ENCODE results near the gene AAR2.

Gene AAR2

GRCh38 chr20:36285746-36286447 lies 49.6 kb downstream of the AAR2 start:
- no peak for DNase-seq

GRCh38 chr20:36297656-36298055 lies 61.4 kb downstream of the AAR2 start:
- DNase-seq: no peak

- DNase-seq: no peak
Measured at GRCh38 chr20:36298061-36298460, 61.8 kb downstream of the AAR2 start.

- no peak for DNase-seq
Measured at GRCh38 chr20:36298795-36299339, 62.6 kb downstream of the AAR2 start.

GRCh38 chr20:36299459-36299858 lies 63.2 kb downstream of the AAR2 start:
- DNase-seq: no peak

- DNase-seq: no peak
Measured at GRCh38 chr20:36301359-36302119, 65.3 kb downstream of the AAR2 start.

GRCh38 chr20:36303020-36303595 lies 66.8 kb downstream of the AAR2 start:
- DNase-seq: no peak

GRCh38 chr20:36303831-36304230 lies 67.6 kb downstream of the AAR2 start:
- DNase-seq: no peak

- DNase-seq: no peak
Measured at GRCh38 chr20:36304786-36305495, 68.7 kb downstream of the AAR2 start.

GRCh38 chr20:36305602-36306551 lies 69.6 kb downstream of the AAR2 start, which contains the start of gene DLGAP4:
Gene DLGAP4, plus strand, starts transcription at chr20:36306339. Its CDS starts 125,379 bp downstream, at chr20:36431718.
- no peak for DNase-seq

All from stimulated activated CD4-positive, alpha-beta T cell treated with anti-CD3 and anti-CD28 coated beads, Interleukin-1b, Interleukin-23, amount 100 ng/mL, for 48 hours (primary cell).